Type B pancreatic cell (in vitro differentiated cells): ENCODE data around the gene PLEKHF1. TPM values are rescaled to one million over a fixed set of nuclear protein-coding genes. Genes with fewer than 3 reads are reported as not detected.
A peak's percentile ranks its signal among the peaks of the same experiment; 100 is the strongest.

Experiments
- DNase-seq: peaks from one replicate; pipeline ENCODE4 v3.0.0; 2021; ENCODE audit warnings: mixed read lengths; ENCODE audit not compliant: unreplicated experiment; ENCODE audit errors: extremely low spot score
- H3K27ac Mint-ChIP-seq: 2 replicates; pipeline ENCODE4 v1.8.0; 2021; ENCODE audit warnings: mild to moderate bottlenecking, mixed read lengths
- H3K27me3 Mint-ChIP-seq: 2 replicates; pipeline ENCODE4 v1.8.0; 2021; ENCODE audit warnings: mixed read lengths
- H3K36me3 Mint-ChIP-seq: 2 replicates; pipeline ENCODE4 v1.8.0; 2021; ENCODE audit warnings: mixed read lengths
- H3K4me1 Mint-ChIP-seq: one replicate; pipeline ENCODE4 v1.8.0; 2021; ENCODE audit warnings: mixed read lengths; ENCODE audit not compliant: unreplicated experiment
- H3K4me3 Mint-ChIP-seq: 2 replicates; pipeline ENCODE4 v1.8.0; 2021; ENCODE audit warnings: mild to moderate bottlenecking, mixed read lengths
- H3K9me3 Mint-ChIP-seq: 2 replicates; pipeline ENCODE4 v1.8.0; 2021; ENCODE audit warnings: mixed read lengths
- CTCF ChIP-seq: fragments of 200-600 bp; sonication (generic); conservative IDR thresholded peaks from 2 replicates; pipeline ENCODE4 v1.5.0; 2021; ENCODE audit warnings: antibody characterized with exemption, mild to moderate bottlenecking
- total RNA-seq: library from RNA; stranded (reverse); gene quantifications from 2 replicates; pipeline ENCODE4 v1.2.1, GENCODE V29; 2021; ENCODE audit warnings: low replicate concordance

Gene PLEKHF1
- total RNA-seq, 1 donor from 2014 or later = 6.3 TPM

- Mint-ChIP-seq H3K4me3 (no peak overlapping the region), H3K9me3 (no peaks in the 10 kb centered on the region), H3K27ac (peak overlapping the region; percentile 97), H3K27me3 (no peaks in the 10 kb centered on the region), H3K4me1 (peaks cover 21% of the 10 kb centered on the region), H3K36me3 (peaks cover 8% of the 10 kb centered on the region)
- TF ChIP-seq CTCF = no peak
- DNase-seq = no peak
Observed at GRCh38 chr19:29672933-29673336, 7.7 kb downstream of the PLEKHF1 start.

GRCh38 chr19:29673451-29674371, 8.4 kb downstream of the PLEKHF1 start:
- Mint-ChIP-seq H3K27ac (no peak overlapping the region), H3K27me3 (no peaks in the 10 kb centered on the region), H3K36me3 (peaks cover 8% of the 10 kb centered on the region), H3K4me3 (no peak overlapping the region), H3K9me3 (no peaks in the 10 kb centered on the region), H3K4me1 (peaks cover 21% of the 10 kb centered on the region)
- TF ChIP-seq CTCF = no peak
- no peak for DNase-seq

GRCh38 chr19:29674374-29675119, 9.3 kb downstream of the PLEKHF1 start:
- no peaks in the 10 kb centered on the region for H3K9me3 Mint-ChIP-seq
- no peak overlapping the region for H3K4me3 Mint-ChIP-seq
- DNase-seq = no peak
- no peak for TF ChIP-seq CTCF
- H3K27me3 Mint-ChIP-seq = no peaks in the 10 kb centered on the region
- peaks cover 20% of the 10 kb centered on the region for H3K4me1 Mint-ChIP-seq
- peaks cover 8% of the 10 kb centered on the region for H3K36me3 Mint-ChIP-seq
- H3K27ac Mint-ChIP-seq = no peak overlapping the region

- H3K4me1 Mint-ChIP-seq = peaks cover 16% of the 10 kb centered on the region
- H3K36me3 Mint-ChIP-seq = peaks cover 7% of the 10 kb centered on the region
- no peak for DNase-seq
- no peak overlapping the region for H3K27ac Mint-ChIP-seq
- H3K27me3 Mint-ChIP-seq = no peaks in the 10 kb centered on the region
- TF ChIP-seq CTCF = no peak
- H3K9me3 Mint-ChIP-seq = no peaks in the 10 kb centered on the region
- H3K4me3 Mint-ChIP-seq = no peak overlapping the region
Observed at GRCh38 chr19:29675120-29675649, 9.9 kb downstream of the PLEKHF1 start.

- Mint-ChIP-seq H3K4me1 (peaks cover 16% of the 10 kb centered on the region), H3K27ac (no peak overlapping the region), H3K27me3 (no peaks in the 10 kb centered on the region), H3K9me3 (no peaks in the 10 kb centered on the region), H3K4me3 (no peak overlapping the region), H3K36me3 (peaks cover 5% of the 10 kb centered on the region)
- no peak for TF ChIP-seq CTCF
- no peak for DNase-seq
Observed at GRCh38 chr19:29675650-29676186, 10.5 kb downstream of the PLEKHF1 start.
